Upper lobe of right lung (tissue), 1 donor: ENCODE data around the gene MIER2. TPM values are rescaled to one million over a fixed set of nuclear protein-coding genes. Genes with fewer than 3 reads are reported as not detected.

Experiments used
- ATAC-seq: fragments of 200-7000 bp; cut with Tn5 transposase; one replicate; pipeline ENCODE4 v1.9.1; 2020; ENCODE audit warnings: mild to moderate bottlenecking, moderate library complexity
- DNase-seq: peaks from one replicate; pipeline ENCODE4 v3.0.0-alpha.2; 2020
- H3K27ac ChIP-seq: fragments of 200-600 bp; one replicate; pipeline ENCODE4 v1.8.0; 2022
- H3K27me3 ChIP-seq: fragments of 200-600 bp; one replicate; pipeline ENCODE4 v1.8.0; 2022; ENCODE audit warnings: mild to moderate bottlenecking
- H3K36me3 ChIP-seq: fragments of 200-600 bp; one replicate; pipeline ENCODE4 v1.8.0; 2022
- H3K4me1 ChIP-seq: fragments of 200-600 bp; one replicate; pipeline ENCODE4 v1.8.0; 2022
- H3K4me3 ChIP-seq: fragments of 200-600 bp; one replicate; pipeline ENCODE4 v1.8.0; 2022; ENCODE audit warnings: mild to moderate bottlenecking
- H3K9me3 ChIP-seq: fragments of 200-600 bp; one replicate; pipeline ENCODE4 v1.8.0; 2022
- CTCF ChIP-seq: fragments of 200-600 bp; IDR thresholded peaks from one replicate; pipeline ENCODE4 v1.8.0; 2022; ENCODE audit warnings: antibody characterized with exemption
- intact Hi-C: fragments of 100-400 bp; cut with DNase I; formaldehyde crosslinking; loops from one replicate; pipeline ENCODE4 v1.11.0; 2022
- total RNA-seq: library from RNA; stranded (reverse); fragmentation: NEBNext Ultra II Directional; extraction: Animal tissue kit (Norgen Biotek cat#: 25700); gene quantifications from one replicate; pipeline ENCODE4 v1.2.1, GENCODE V29; 2021
- donor health status: DM: no; HTN: yes; CAD: no; lungs with severe emphysema.

Gene MIER2
- total RNA-seq, 1 donor from 2014 or later: 43.1 TPM

GRCh38 chr19:339262-339887 is 5.2 kb downstream of the MIER2 start:
- H3K27ac ChIP-seq: no peak overlapping the region
- peaks cover 33% of the 10 kb centered on the region for H3K4me1 ChIP-seq
- TF ChIP-seq CTCF: no peak
- H3K36me3 ChIP-seq: peaks cover 15% of the 10 kb centered on the region
- no peak overlapping the region for H3K4me3 ChIP-seq
- DNase-seq (no peak), ATAC-seq (no peak)
- no peaks in the 10 kb centered on the region for H3K9me3 ChIP-seq
- intact Hi-C loops: no loop called here
- H3K27me3 ChIP-seq: no peaks in the 10 kb centered on the region

GRCh38 chr19:338421-338820 is 6.2 kb downstream of the MIER2 start:
- Histone ChIP-seq H3K4me3 (no peak overlapping the region), H3K4me1 (peaks cover 32% of the 10 kb centered on the region), H3K36me3 (peaks cover 20% of the 10 kb centered on the region), H3K9me3 (no peaks in the 10 kb centered on the region), H3K27me3 (no peaks in the 10 kb centered on the region), H3K27ac (no peak overlapping the region)
- ATAC-seq: no peak
- TF ChIP-seq CTCF: no peak
- intact Hi-C loops: no loop called here
- no peak for DNase-seq

- no peaks in the 10 kb centered on the region for H3K27me3 ChIP-seq
- intact Hi-C loops: no loop called here
- DNase-seq (no peak), ATAC-seq (peak; percentile 39)
- no peaks in the 10 kb centered on the region for H3K9me3 ChIP-seq
- no peak overlapping the region for H3K4me3 ChIP-seq
- H3K27ac ChIP-seq: no peak overlapping the region
- TF ChIP-seq CTCF: no peak
- peaks cover 9% of the 10 kb centered on the region for H3K4me1 ChIP-seq
- H3K36me3 ChIP-seq: peaks cover 22% of the 10 kb centered on the region
Measured at GRCh38 chr19:336067-336614, 8.5 kb downstream of the MIER2 start.

- H3K9me3 ChIP-seq: no peaks in the 10 kb centered on the region
- H3K27ac ChIP-seq: no peak overlapping the region
- no peak overlapping the region for H3K4me3 ChIP-seq
- peak; percentile 62 for DNase-seq
- intact Hi-C loops: no loop called here
- peak; percentile 8 for ATAC-seq
- H3K36me3 ChIP-seq: peaks cover 27% of the 10 kb centered on the region
- no peak for TF ChIP-seq CTCF
- H3K4me1 ChIP-seq: peaks cover 4% of the 10 kb centered on the region
- H3K27me3 ChIP-seq: no peaks in the 10 kb centered on the region
Measured at GRCh38 chr19:335486-336066, 9.0 kb downstream of the MIER2 start.

- H3K36me3 ChIP-seq: peaks cover 32% of the 10 kb centered on the region
- no peaks in the 10 kb centered on the region for H3K27me3 ChIP-seq
- no peak overlapping the region for H3K27ac ChIP-seq
- no peak overlapping the region for H3K4me3 ChIP-seq
- ATAC-seq: peak; percentile 30
- no peak for TF ChIP-seq CTCF
- peak; percentile 46 for DNase-seq
- intact Hi-C loops: no loop called here
- no peaks in the 10 kb centered on the region for H3K9me3 ChIP-seq
- peaks cover under 1% of the 10 kb centered on the region for H3K4me1 ChIP-seq
Measured at GRCh38 chr19:335072-335471, 9.5 kb downstream of the MIER2 start.
